Measurements from ENCODE around the gene LAMP2. TPM values are rescaled to one million over a fixed set of nuclear protein-coding genes. Genes with fewer than 3 reads are reported as not detected.
A peak's percentile ranks its signal among the peaks of the same experiment; 100 is the strongest.
"Not testable (repeated sequence)": the region's sequence is repeated elsewhere in the genome, so short reads cannot be mapped to it uniquely, and the experiment has no call there.

The LAMP2 gene
- total RNA-seq, 1 donor from 2014 or later, result 45.5 TPM

DNA sequence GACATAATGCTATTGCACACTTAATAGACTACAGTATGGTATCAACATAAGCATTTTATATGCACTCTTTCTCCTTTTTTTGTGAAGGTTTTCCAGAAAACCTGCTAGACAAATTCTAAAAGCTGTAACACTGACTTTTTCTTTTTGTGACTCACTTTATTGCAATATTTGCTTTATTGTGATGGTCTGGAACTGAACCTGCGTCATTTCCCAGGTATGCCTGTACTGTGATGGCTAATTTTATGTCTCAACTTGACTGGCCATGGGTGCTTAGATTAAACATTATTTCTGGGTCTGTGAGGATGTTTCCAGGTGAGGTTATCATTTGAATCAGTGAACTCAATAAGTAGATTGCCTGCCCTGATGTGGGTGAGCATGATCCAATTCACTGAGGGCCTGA lies 35.5 kb upstream of the LAMP2 start:
- no peaks in the 10 kb centered on the region for H3K27me3 Mint-ChIP-seq (ENCODE audit: low read depth)
- H3K36me3 Mint-ChIP-seq (ENCODE audit: low read depth), result no peaks in the 10 kb centered on the region
- no peak overlapping the region for H3K27ac Mint-ChIP-seq (ENCODE audit: unreplicated experiment)
- H3K4me1 Mint-ChIP-seq, result no peaks in the 10 kb centered on the region
- no peak for DNase-seq (ENCODE audit: low read depth, low spot score)
- H3K9me3 Mint-ChIP-seq, result no peaks in the 10 kb centered on the region
- H3K4me3 Mint-ChIP-seq, result no peak overlapping the region
- TF ChIP-seq, protein P1, sequence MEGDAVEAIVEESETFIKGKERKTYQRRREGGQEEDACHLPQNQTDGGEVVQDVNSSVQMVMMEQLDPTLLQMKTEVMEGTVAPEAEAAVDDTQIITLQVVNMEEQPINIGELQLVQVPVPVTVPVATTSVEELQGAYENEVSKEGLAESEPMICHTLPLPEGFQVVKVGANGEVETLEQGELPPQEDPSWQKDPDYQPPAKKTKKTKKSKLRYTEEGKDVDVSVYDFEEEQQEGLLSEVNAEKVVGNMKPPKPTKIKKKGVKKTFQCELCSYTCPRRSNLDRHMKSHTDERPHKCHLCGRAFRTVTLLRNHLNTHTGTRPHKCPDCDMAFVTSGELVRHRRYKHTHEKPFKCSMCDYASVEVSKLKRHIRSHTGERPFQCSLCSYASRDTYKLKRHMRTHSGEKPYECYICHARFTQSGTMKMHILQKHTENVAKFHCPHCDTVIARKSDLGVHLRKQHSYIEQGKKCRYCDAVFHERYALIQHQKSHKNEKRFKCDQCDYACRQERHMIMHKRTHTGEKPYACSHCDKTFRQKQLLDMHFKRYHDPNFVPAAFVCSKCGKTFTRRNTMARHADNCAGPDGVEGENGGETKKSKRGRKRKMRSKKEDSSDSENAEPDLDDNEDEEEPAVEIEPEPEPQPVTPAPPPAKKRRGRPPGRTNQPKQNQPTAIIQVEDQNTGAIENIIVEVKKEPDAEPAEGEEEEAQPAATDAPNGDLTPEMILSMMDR (conservative IDR thresholded peaks at IDR 0.05), result no peak

DNA sequence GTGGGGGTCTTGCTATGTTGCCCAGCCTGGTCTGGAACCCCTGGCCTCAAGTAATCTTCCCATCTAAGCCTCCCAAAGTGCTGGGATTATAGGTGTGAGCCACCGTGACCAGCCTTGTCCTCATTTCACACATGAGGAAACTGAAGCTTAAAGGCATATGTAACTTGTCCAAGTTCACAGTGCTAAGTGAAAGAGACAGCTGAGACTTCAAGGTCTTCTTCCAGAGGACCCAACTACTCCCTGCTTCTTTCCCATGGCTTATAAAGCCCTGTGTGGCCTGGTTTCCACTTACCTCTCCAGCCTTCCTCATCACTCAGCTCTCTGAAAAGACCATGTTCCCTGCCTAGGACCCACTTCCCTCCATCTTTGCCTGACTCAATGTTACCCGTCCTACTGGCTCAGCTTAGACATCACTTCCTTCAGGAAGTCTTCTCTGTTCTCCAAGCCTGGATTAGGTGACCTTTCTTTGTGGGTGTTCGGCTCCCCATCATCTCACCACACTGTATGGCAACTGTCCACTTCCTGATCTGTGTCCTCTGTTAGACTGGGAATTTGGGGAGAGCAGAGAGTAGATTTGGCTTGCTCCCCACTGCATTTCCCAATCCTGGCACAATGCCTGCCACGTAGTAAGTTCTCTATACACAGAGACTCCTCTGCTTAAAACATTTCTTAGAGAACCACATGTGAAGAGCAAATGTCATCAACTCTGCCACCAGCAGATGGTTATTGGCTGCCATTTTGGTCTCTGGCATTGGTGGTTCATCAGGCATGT lies 30.4 kb upstream of the LAMP2 start:
- no peak overlapping the region for H3K27ac Mint-ChIP-seq (ENCODE audit: unreplicated experiment)
- TF ChIP-seq, protein P1 (conservative IDR thresholded peaks at IDR 0.05), result no peak
- no peaks in the 10 kb centered on the region for H3K27me3 Mint-ChIP-seq (ENCODE audit: low read depth)
- no peaks in the 10 kb centered on the region for H3K36me3 Mint-ChIP-seq (ENCODE audit: low read depth)
- H3K4me3 Mint-ChIP-seq, result no peak overlapping the region
- peaks cover 5% of the 10 kb centered on the region for H3K4me1 Mint-ChIP-seq
- H3K9me3 Mint-ChIP-seq, result peaks cover 4% of the 10 kb centered on the region
- DNase-seq (ENCODE audit: low read depth, low spot score), result no peak

DNA sequence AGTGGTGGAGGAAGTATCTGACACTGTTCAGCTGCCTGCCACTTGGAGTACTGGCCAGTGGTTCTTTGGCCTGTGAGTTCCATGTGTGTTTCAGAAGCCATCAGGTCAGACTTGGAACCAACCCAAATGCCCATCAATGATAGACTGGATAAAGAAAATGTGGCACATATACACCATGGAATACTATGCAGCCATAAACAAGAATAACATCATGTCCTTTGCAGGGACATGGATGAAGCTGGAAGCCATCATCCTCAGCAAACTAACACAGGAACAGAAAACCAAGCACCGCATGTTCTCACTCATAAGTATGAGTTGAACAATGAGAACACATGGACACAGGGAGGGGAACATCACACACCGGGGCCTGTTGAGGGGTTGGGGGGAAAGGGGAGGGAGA lies 21.0 kb upstream of the LAMP2 start:
- not testable (repeated sequence) for H3K27ac Mint-ChIP-seq (ENCODE audit: unreplicated experiment); H3K36me3 Mint-ChIP-seq (ENCODE audit: low read depth); DNase-seq (ENCODE audit: low read depth, low spot score); H3K4me3 Mint-ChIP-seq; H3K27me3 Mint-ChIP-seq (ENCODE audit: low read depth); H3K9me3 Mint-ChIP-seq
- H3K4me1 Mint-ChIP-seq, result peaks cover 29% of the 10 kb centered on the region

DNA sequence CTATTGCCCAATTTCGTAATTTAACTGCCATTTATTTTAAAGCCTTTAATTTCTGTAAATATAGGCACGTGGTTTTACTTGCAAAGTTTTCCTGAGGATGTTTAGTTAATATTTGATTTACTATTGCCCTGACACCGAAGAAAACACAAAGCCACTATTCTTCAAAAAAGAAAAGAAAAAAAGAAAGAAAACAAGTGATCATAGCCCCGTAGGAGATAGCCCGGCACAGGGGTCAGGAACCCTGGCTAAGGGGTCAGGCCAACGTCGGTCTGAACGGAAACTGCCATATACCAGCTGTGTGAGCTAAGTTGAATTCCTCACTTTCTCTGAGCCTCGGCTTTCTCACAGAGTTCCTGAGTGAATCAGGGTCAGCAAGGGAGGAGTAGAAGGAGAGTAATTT lies 17.7 kb upstream of the LAMP2 start:
- H3K4me1 Mint-ChIP-seq, result peaks cover 25% of the 10 kb centered on the region
- no peaks in the 10 kb centered on the region for H3K27me3 Mint-ChIP-seq (ENCODE audit: low read depth)
- peak overlapping the region; percentile 20 for H3K27ac Mint-ChIP-seq (ENCODE audit: unreplicated experiment)

DNA sequence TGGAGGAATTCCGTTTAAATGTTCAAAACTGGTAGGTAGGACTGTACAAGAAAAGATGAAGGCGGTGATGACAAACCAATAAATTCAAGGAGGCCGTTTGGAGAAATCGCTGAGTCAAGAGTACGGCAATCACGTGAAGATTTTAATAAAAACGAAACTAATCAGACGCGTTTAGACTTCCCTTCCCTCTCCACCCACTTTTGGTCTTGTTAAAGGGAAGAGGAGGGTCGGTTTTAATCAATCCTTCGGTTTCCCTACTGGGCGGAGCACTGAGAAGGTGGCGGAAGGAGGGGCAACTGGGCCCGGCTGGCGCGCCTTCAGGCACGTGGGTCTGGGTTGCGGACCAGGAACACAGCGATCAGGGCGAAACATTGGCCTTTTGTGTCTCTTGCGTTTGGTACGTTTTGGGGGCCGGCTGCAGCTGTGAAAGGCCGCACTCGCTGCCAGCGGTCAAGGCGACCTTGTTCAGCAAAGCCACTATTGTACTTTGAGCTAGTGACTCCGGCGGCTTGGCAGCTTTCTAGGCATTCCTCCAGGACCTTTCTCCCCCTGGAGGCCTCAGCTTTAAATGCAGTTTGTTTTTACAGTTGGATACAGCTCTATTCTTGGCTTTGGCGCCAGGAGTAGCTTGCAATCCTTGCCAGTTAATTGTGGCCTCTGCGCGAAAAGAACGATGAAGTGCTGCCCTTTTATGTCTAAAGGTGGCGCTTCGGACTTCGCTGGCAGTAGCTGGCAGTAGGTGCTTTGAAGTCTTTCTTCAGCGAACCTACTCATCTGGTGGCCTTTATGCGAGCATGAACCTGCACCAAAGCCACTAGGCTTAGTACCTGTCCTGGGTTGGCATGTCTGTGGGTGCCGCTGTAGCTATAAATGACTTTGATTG lies 16.8 kb upstream of the LAMP2 start:
- H3K27me3 Mint-ChIP-seq (ENCODE audit: low read depth), result no peaks in the 10 kb centered on the region
- H3K4me3 Mint-ChIP-seq, result peak overlapping the region; percentile 89
- H3K27ac Mint-ChIP-seq (ENCODE audit: unreplicated experiment), result peak overlapping the region; percentile 88
- peaks cover 5% of the 10 kb centered on the region for H3K9me3 Mint-ChIP-seq
- H3K4me1 Mint-ChIP-seq, result peaks cover 21% of the 10 kb centered on the region
- TF ChIP-seq, protein P1 (conservative IDR thresholded peaks at IDR 0.05), result peak; percentile 64
- peak; percentile 49 for DNase-seq (ENCODE audit: low read depth, low spot score)
- H3K36me3 Mint-ChIP-seq (ENCODE audit: low read depth), result peaks cover 3% of the 10 kb centered on the region

More for the DNA sequence above, 17.7 kb upstream of the LAMP2 start:
- TF ChIP-seq, protein P1 (conservative IDR thresholded peaks at IDR 0.05), result no peak
- H3K4me3 Mint-ChIP-seq, result peak overlapping the region; percentile 89
- no peak for DNase-seq (ENCODE audit: low read depth, low spot score)
- peaks cover 3% of the 10 kb centered on the region for H3K36me3 Mint-ChIP-seq (ENCODE audit: low read depth)
- peaks cover 8% of the 10 kb centered on the region for H3K9me3 Mint-ChIP-seq

DNA sequence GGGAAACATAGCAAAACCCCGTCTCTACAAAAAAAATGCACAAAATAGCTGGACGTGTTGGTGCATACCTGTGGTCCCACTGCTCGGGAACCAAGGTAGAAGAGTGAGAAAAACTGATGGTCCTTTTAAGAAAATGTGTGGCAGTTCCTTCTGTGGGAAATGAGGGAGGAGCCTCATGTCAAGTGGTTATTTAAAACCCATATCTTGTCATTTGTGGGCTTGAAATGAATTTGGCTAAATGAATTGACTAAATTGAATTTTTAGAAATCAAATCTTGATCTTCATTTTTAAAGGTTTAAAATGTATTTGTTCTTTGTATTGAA lies 16.2 kb upstream of the LAMP2 start:
- H3K27me3 Mint-ChIP-seq (ENCODE audit: low read depth), result no peaks in the 10 kb centered on the region
- peak overlapping the region; percentile 88 for H3K27ac Mint-ChIP-seq (ENCODE audit: unreplicated experiment)
- DNase-seq (ENCODE audit: low read depth, low spot score), result no peak
- TF ChIP-seq, protein P1 (conservative IDR thresholded peaks at IDR 0.05), result no peak
- H3K9me3 Mint-ChIP-seq, result peaks cover 5% of the 10 kb centered on the region
- peaks cover 21% of the 10 kb centered on the region for H3K4me1 Mint-ChIP-seq
- peaks cover 3% of the 10 kb centered on the region for H3K36me3 Mint-ChIP-seq (ENCODE audit: low read depth)
- peak overlapping the region; percentile 89 for H3K4me3 Mint-ChIP-seq
